Keratinocyte (primary cell): ENCODE data around the gene FMNL3. TPM values are rescaled to one million over a fixed set of nuclear protein-coding genes. Genes with fewer than 3 reads are reported as not detected.
A peak's percentile ranks its signal among the peaks of the same experiment; 100 is the strongest.

ENCODE experiments used
- DNase-seq: peaks from one replicate; pipeline ENCODE4 v3.0.0-alpha.2; 2011; ENCODE audit warnings: low read depth, missing footprints, low spot score
- FAIRE-seq: peaks from 2 replicates; lab custom pipeline; 2011; peaks lifted over from hg19 to GRCh38; lab: Jason Lieb, UNC
- H2AFZ ChIP-seq: 2 replicates; pipeline ENCODE4 v1.6.0; 2012; ENCODE audit warnings: low read length, control low read depth, inconsistent platforms; ENCODE audit not compliant: control insufficient read depth
- H3K27ac ChIP-seq: 2 replicates; pipeline ENCODE4 v1.5.1; 2011; ENCODE audit warnings: low read length; ENCODE audit not compliant: control insufficient read depth, insufficient read depth
- H3K27me3 ChIP-seq: 3 replicates; pipeline ENCODE4 v1.6.0; 2011; ENCODE audit warnings: low read length; ENCODE audit not compliant: control insufficient read depth, insufficient read depth; ENCODE audit errors: extremely low read depth
- H3K36me3 ChIP-seq, 2 experiments: 2 replicates in 1 of 2; 3 replicates in 1 of 2; pipeline ENCODE4 v1.5.1; 2011; ENCODE audit warnings: low read length in 2 of 2, mild to moderate bottlenecking in 1 of 2; ENCODE audit not compliant: control insufficient read depth in 2 of 2, insufficient read depth in 2 of 2; ENCODE audit errors: extremely low read depth in 1 of 2
- H3K4me1 ChIP-seq: 3 replicates; pipeline ENCODE4 v1.5.1; 2011; ENCODE audit warnings: low read length; ENCODE audit not compliant: control insufficient read depth, insufficient read depth; ENCODE audit errors: extremely low read depth
- H3K4me2 ChIP-seq: 3 replicates; pipeline ENCODE4 v1.6.0; 2011; ENCODE audit warnings: low read depth, low read length; ENCODE audit not compliant: control insufficient read depth, insufficient read depth; ENCODE audit errors: extremely low read depth
- H3K4me3 ChIP-seq, 3 experiments: fragments of 200-600 bp in 1 of 3; sonication (generic) in 1 of 3; 2 replicates in 2 of 3; 3 replicates in 1 of 3; pipeline ENCODE4 v1.5.1; 2011 to 2016; ENCODE audit warnings: low read length in 3 of 3, mild to moderate bottlenecking in 3 of 3, control low read depth in 2 of 3, inconsistent platforms in 1 of 3, low read depth in 1 of 3, mixed read lengths in 1 of 3, mixed run types in 1 of 3, moderate library complexity in 1 of 3; ENCODE audit not compliant: control insufficient read depth in 2 of 3, insufficient read depth in 2 of 3; ENCODE audit errors: extremely low read depth in 1 of 3
- H3K79me2 ChIP-seq: 2 replicates; pipeline ENCODE4 v1.6.0; 2012; ENCODE audit warnings: low read length; ENCODE audit not compliant: control insufficient read depth, insufficient read depth
- H3K9ac ChIP-seq: 3 replicates; pipeline ENCODE4 v1.6.0; 2011; ENCODE audit warnings: low read length; ENCODE audit not compliant: control insufficient read depth, insufficient read depth; ENCODE audit errors: extremely low read depth
- H3K9me1 ChIP-seq: 3 replicates; pipeline ENCODE4 v1.6.0; 2011; ENCODE audit warnings: low read length; ENCODE audit not compliant: control insufficient read depth, insufficient read depth; ENCODE audit errors: extremely low read depth
- H3K9me3 ChIP-seq: 2 replicates; pipeline ENCODE4 v1.5.1; 2012; ENCODE audit warnings: low read depth, low read length; ENCODE audit not compliant: control insufficient read depth
- H4K20me1 ChIP-seq: 3 replicates; pipeline ENCODE4 v1.6.0; 2011; ENCODE audit warnings: low read length; ENCODE audit not compliant: control insufficient read depth, insufficient read depth; ENCODE audit errors: extremely low read depth
- EZH2 ChIP-seq: IDR thresholded peaks from one replicate; pipeline ENCODE4 v1.6.1; 2012; ENCODE audit warnings: inconsistent platforms, mild to moderate bottlenecking, low read length, moderate library complexity
- dilution Hi-C: fragments of 300-500 bp; cut with MboI; formaldehyde crosslinking; loops from one replicate; pipeline ENCODE4 v1.7.0; 2020; ENCODE audit warnings: low sequenced_read_pairs; ENCODE audit not compliant: extremely low pct_ligation_motif_present
- polyA plus RNA-seq, 5 experiments: library from polyadenylated mRNA; depleted of rRNA in 3 of 5; stranded (reverse) in 3 of 5; stranded (forward) in 1 of 5; unstranded in 1 of 5; fragments of >200 nt; gene quantifications; 1 replicate in 1 of 5; 2 replicates in 3 of 5; 3 replicates in 1 of 5; pipeline versions ENCODE4 v1.2.1 to v1.2.3, GENCODE V29; 2011 to 2012; ENCODE audit warnings: missing spikeins in 2 of 5, low read depth in 1 of 5, low replicate concordance in 1 of 5
- TF ChIP-seq, protein P1 (sequence below), 3 experiments: IDR thresholded peaks in 1 of 3; conservative IDR thresholded peaks in 1 of 3; optimal IDR thresholded peaks in 1 of 3; 2 replicates in 2 of 3; 3 replicates in 1 of 3; pipeline versions ENCODE3 to v1.5.1; 2011; ENCODE audit warnings: low read length in 3 of 3, mild to moderate bottlenecking in 3 of 3, moderate library complexity in 2 of 3, control low read depth in 1 of 3, inconsistent platforms in 1 of 3; ENCODE audit not compliant: insufficient read depth in 2 of 3; ENCODE audit errors: extremely low read depth in 1 of 3

The FMNL3 gene
- polyA plus RNA-seq, 1 donor (not counting 4 experiments of a cell fraction or from before 2014, with no cell fraction given) = 1.1 TPM

DNA sequence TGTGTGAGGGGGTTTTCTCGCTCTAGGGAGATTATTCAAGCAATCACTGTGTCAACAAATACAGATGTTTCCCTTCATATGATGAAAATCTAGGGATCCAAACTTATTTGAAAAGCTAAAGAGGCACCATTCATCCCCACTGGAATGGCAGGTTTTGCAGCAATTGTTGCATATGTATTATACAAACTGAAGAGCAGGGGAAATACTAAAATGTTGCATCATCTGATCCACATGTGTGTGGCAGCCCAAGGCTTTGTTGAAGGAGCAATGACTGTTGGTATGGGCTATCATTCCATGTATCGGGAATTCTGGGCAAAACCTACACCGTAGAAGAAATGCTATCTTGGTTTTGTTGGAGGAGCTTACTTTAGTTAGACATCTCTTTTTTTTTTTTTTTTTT, 87.9 kb downstream of the FMNL3 start:
- dilution Hi-C loops = no loop called here
- TF ChIP-seq EZH2 = no peak
- TF ChIP-seq, protein P1, sequence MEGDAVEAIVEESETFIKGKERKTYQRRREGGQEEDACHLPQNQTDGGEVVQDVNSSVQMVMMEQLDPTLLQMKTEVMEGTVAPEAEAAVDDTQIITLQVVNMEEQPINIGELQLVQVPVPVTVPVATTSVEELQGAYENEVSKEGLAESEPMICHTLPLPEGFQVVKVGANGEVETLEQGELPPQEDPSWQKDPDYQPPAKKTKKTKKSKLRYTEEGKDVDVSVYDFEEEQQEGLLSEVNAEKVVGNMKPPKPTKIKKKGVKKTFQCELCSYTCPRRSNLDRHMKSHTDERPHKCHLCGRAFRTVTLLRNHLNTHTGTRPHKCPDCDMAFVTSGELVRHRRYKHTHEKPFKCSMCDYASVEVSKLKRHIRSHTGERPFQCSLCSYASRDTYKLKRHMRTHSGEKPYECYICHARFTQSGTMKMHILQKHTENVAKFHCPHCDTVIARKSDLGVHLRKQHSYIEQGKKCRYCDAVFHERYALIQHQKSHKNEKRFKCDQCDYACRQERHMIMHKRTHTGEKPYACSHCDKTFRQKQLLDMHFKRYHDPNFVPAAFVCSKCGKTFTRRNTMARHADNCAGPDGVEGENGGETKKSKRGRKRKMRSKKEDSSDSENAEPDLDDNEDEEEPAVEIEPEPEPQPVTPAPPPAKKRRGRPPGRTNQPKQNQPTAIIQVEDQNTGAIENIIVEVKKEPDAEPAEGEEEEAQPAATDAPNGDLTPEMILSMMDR (optimal IDR thresholded peaks at IDR 0.05 in 1 of 3, IDR thresholded peaks at IDR 0.05 in 1 of 3, conservative IDR thresholded peaks at IDR 0.05 in 1 of 3; ENCODE audit: extremely low read depth in 1 of 3, insufficient read depth in 2 of 3, low read length in 3 of 3) = no peak
- Histone ChIP-seq H3K9me1 (no peaks in the 10 kb centered on the region), H3K27ac (no peak overlapping the region), H3K4me1 (peaks cover 29% of the 10 kb centered on the region), H2AFZ (no peak overlapping the region), H3K79me2 (no peaks in the 10 kb centered on the region), H3K9ac (no peak overlapping the region), H3K9me3 (no peaks in the 10 kb centered on the region), H3K27me3 (no peaks in the 10 kb centered on the region), H4K20me1 (no peaks in the 10 kb centered on the region), H3K4me3 (no peak overlapping the region), H3K36me3 (no peaks in the 10 kb centered on the region), H3K4me2 (peak overlapping the region; percentile 22)
- DNase-seq = no peak
- FAIRE-seq = no peak

DNA sequence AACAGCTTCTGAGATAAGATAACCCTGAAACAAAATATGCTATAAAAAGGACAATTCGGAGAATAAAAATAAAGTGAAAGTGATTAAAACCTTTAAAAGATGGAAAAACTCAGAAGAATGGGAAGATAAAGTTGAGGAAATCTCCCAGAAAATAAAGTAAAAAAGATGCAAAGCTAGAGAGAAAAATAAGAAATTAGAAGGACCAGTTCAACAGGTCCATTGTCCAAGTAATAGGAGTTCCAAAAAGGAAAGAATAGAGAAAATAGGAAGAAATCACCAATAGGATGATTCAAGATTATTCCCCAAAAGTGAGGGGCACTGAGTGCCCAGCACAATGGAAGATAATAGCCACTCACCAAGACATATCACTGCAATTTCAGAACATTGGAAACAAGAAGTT, 88.6 kb downstream of the FMNL3 start:
- FAIRE-seq (no peak), DNase-seq (no peak)
- H3K79me2 ChIP-seq = no peaks in the 10 kb centered on the region
- H3K36me3 ChIP-seq = no peaks in the 10 kb centered on the region
- H3K4me1 ChIP-seq = peaks cover 24% of the 10 kb centered on the region
- dilution Hi-C loops = no loop called here
- H2AFZ ChIP-seq = no peak overlapping the region
- H3K27me3 ChIP-seq = no peaks in the 10 kb centered on the region
- no peak overlapping the region for H3K27ac ChIP-seq
- TF ChIP-seq EZH2 = no peak
- TF ChIP-seq, protein P1 (optimal IDR thresholded peaks at IDR 0.05 in 1 of 3, IDR thresholded peaks at IDR 0.05 in 1 of 3, conservative IDR thresholded peaks at IDR 0.05 in 1 of 3; ENCODE audit: extremely low read depth in 1 of 3, insufficient read depth in 2 of 3, low read length in 3 of 3) = no peak
- H3K4me2 ChIP-seq = no peak overlapping the region
- H3K4me3 ChIP-seq = no peak overlapping the region
- no peaks in the 10 kb centered on the region for H3K9me3 ChIP-seq
- no peaks in the 10 kb centered on the region for H3K9me1 ChIP-seq
- no peak overlapping the region for H3K9ac ChIP-seq
- no peaks in the 10 kb centered on the region for H4K20me1 ChIP-seq
